Stomach (tissue), 9 donors: ENCODE data around the gene KIF21B. TPM values are rescaled to one million over a fixed set of nuclear protein-coding genes. Genes with fewer than 3 reads are reported as not detected.

ENCODE experiments used
- DNase-seq, 2 donors: peaks; one replicate each; pipeline versions ENCODE4 v3.0.0 to v3.0.0-alpha.2; 2013 to 2019
- H3K27ac ChIP-seq, 5 donors: fragments of 200-600 bp in 4 of 5; sonication (generic) in 4 of 5; one replicate each; pipeline ENCODE4 v1.5.1; 2013 to 2019; ENCODE audit warnings: mild to moderate bottlenecking in 1 of 5, moderate library complexity in 1 of 5
- H3K27me3 ChIP-seq, 3 donors: fragments of 200-600 bp; sonication (generic); one replicate each; pipeline ENCODE4 v1.5.1; 2017 to 2019; ENCODE audit warnings: mixed run types in 1 of 3
- H3K36me3 ChIP-seq, 4 donors: fragments of 200-600 bp; sonication (generic); 1 replicate in 3 of 4; 2 replicates in 1 of 4; pipeline ENCODE4 v1.5.1; 2016 to 2019
- H3K4me1 ChIP-seq, 4 donors: fragments of 200-600 bp; sonication (generic); one replicate each; pipeline ENCODE4 v1.5.1; 2016 to 2019
- H3K4me3 ChIP-seq, 4 donors: fragments of 200-600 bp; sonication (generic) in 3 of 4; one replicate each; pipeline ENCODE4 v1.5.1; 2016 to 2019; ENCODE audit warnings: mild to moderate bottlenecking in 1 of 4
- H3K9me3 ChIP-seq, 4 donors: fragments of 200-600 bp; sonication (generic); one replicate each; pipeline ENCODE4 v1.5.1; 2016 to 2019
- EP300 ChIP-seq: sonication (generic); formaldehyde crosslinking; IDR thresholded peaks from one replicate; pipeline ENCODE4 v1.6.1; 2017; ENCODE audit warnings: antibody characterized with exemption
- POLR2A ChIP-seq, 4 donors: fragments of 450-650 bp; IDR thresholded peaks; one replicate each; pipeline ENCODE4 v1.6.1; 2016; ENCODE audit warnings: antibody characterized with exemption in 4 of 4, control low read depth in 2 of 4, mild to moderate bottlenecking in 1 of 4, moderate library complexity in 1 of 4
- POLR2AphosphoS5 ChIP-seq, 3 donors: sonication (generic); formaldehyde crosslinking; IDR thresholded peaks; one replicate each; pipeline ENCODE4 v1.6.1; 2016; ENCODE audit warnings: antibody characterized with exemption in 3 of 3
- WGBS, 5 donors: extraction: QIAGEN DNeasy Blood & Tissue Kit in 3 of 5; methylation state at CpG; one replicate each; pipeline versions ENCODE4 v1.1.5 to v1.1.7; 2013 to 2018; 5-methylcytosine and 5-hydroxymethylcytosine counted together
- intact Hi-C: fragments of 100-400 bp; cut with DNase I; formaldehyde crosslinking; loops from one replicate; pipeline ENCODE4 v1.15.1; 2023; ENCODE audit warnings: low total_unique reads
- polyA plus RNA-seq, 3 donors: library from polyadenylated mRNA; stranded (reverse); fragments of 200-250 nt; gene quantifications; one replicate each; pipeline ENCODE4 v1.2.3, GENCODE V29; 2013
- total RNA-seq, 5 donors: library from RNA; depleted of rRNA; stranded (reverse); fragments of >200 nt; gene quantifications; one replicate each; pipeline versions ENCODE4 v1.1.0 to v1.2.3, GENCODE V29; 2014 to 2016
- TF ChIP-seq, protein P1 (sequence below), 7 experiments: fragments of 450-650 bp in 4 of 7; fragments of 200-600 bp in 3 of 7; sonication (generic) in 3 of 7; IDR thresholded peaks; one replicate each; pipeline ENCODE4 v1.5.1; 2016 to 2019; ENCODE audit warnings: antibody characterized with exemption in 7 of 7, control low read depth in 2 of 7, mild to moderate bottlenecking in 1 of 7
- donor health status: healthy with polysubstance abuse.
- donor health status: Bipolar disorder and iron deficiency.
- donor health status: healthy.

The KIF21B gene
- total and polyA plus RNA-seq, 8 donors, result 0.30 to 8.8 (median 2.4) TPM

DNA sequence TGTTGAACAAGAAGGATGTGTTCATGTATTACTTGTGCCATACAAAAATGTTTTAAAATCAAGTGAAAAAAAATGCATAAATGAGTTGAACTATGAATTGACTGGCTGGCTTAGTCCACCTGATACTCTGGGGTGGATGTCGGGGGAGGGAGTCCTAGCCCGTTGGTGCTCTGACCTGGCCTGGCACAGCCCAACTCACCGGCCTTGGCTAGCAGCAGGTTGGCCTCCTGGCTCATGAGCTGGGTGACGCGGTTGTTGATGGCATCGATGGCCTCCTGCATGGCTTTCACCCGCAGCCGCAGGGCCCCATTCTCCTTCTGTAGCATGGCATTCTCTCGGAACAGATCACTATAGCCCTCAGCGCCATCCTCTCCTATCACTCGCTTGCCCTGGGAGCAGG, 21.6 kb downstream of the KIF21B start:
- TF ChIP-seq, protein P1, sequence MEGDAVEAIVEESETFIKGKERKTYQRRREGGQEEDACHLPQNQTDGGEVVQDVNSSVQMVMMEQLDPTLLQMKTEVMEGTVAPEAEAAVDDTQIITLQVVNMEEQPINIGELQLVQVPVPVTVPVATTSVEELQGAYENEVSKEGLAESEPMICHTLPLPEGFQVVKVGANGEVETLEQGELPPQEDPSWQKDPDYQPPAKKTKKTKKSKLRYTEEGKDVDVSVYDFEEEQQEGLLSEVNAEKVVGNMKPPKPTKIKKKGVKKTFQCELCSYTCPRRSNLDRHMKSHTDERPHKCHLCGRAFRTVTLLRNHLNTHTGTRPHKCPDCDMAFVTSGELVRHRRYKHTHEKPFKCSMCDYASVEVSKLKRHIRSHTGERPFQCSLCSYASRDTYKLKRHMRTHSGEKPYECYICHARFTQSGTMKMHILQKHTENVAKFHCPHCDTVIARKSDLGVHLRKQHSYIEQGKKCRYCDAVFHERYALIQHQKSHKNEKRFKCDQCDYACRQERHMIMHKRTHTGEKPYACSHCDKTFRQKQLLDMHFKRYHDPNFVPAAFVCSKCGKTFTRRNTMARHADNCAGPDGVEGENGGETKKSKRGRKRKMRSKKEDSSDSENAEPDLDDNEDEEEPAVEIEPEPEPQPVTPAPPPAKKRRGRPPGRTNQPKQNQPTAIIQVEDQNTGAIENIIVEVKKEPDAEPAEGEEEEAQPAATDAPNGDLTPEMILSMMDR (IDR thresholded peaks at IDR 0.05), result no peak
- TF ChIP-seq EP300 (no peak), POLR2A (IDR thresholded peaks at IDR 0.05) (no peak), POLR2AphosphoS5 (IDR thresholded peaks at IDR 0.05) (no peak)
- 74 to 84% (median 83%) methylated on average over 11 of the region's 11 CpGs for WGBS, 5 donors
- Histone ChIP-seq H3K36me3 (peaks cover 0 to 61% (median 44%) of the 10 kb centered on the region in 4 donors), H3K27me3 (no peaks in the 10 kb centered on the region), H3K9me3 (no peaks in the 10 kb centered on the region), H3K4me1 (no peaks in the 10 kb centered on the region), H3K27ac (no peak overlapping the region), H3K4me3 (no peak overlapping the region)
- intact Hi-C loops, result no loop called here
- no peak for DNase-seq

DNA sequence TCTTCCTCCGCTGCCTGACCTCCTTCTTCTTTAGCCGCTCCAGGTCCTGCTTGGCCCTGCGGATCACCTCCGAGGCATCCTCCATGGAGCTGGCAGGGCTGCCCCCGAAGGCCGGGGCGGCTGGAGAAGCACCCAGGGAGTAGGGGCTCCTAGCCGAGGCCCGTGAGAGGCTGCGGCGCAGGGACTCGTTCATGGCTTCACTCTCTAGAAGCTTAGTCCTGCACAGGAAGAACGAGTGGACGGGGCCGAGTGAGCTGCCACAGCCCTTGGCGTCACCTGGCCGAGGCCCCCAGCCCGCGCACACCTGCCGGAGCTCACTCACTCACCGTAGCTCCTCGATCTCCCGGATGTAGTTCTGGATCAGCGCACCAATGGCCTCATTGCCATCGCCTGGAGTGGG, 23.1 kb downstream of the KIF21B start:
- Histone ChIP-seq H3K4me1 (no peaks in the 10 kb centered on the region), H3K27ac (no peak overlapping the region), H3K4me3 (no peak overlapping the region), H3K9me3 (no peaks in the 10 kb centered on the region), H3K36me3 (peaks cover 0 to 68% (median 49%) of the 10 kb centered on the region in 4 donors), H3K27me3 (no peaks in the 10 kb centered on the region)
- 96 to 98% (median 97%) methylated on average over 23 to 25 of the region's 25 CpGs for WGBS, 5 donors
- TF ChIP-seq POLR2A (IDR thresholded peaks at IDR 0.05), result no peak
- TF ChIP-seq, protein P1 (IDR thresholded peaks at IDR 0.05), result no peak
- TF ChIP-seq POLR2AphosphoS5 (IDR thresholded peaks at IDR 0.05), result no peak
- TF ChIP-seq EP300, result no peak
- intact Hi-C loops, result no loop called here
- no peak for DNase-seq

DNA sequence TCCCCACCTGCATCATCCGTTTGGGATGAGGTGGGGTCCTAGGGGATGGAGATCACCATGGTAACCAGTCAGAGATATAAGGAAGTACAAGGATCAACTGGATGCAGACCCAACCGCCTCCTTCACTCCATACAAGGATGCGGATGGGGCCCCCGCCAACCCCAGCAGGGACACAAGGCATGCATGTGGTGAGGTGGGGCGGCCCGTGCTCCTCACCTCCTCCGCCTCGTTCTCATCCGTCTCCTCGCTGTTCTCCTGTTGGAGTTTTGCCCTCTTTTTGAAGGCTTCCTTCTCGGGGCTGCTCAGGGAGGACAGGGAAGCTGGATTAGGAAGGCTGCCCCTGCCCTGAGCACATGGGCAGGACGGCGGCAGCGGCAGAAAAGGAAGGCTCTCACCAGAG, 23.8 kb downstream of the KIF21B start:
- Histone ChIP-seq H3K4me1 (no peaks in the 10 kb centered on the region), H3K27ac (no peak overlapping the region), H3K9me3 (no peaks in the 10 kb centered on the region), H3K4me3 (no peak overlapping the region), H3K27me3 (no peaks in the 10 kb centered on the region), H3K36me3 (peaks cover 0 to 68% (median 44%) of the 10 kb centered on the region in 4 donors)
- no peak for DNase-seq
- 85 to 95% (median 94%) methylated on average over 14 of the region's 14 CpGs for WGBS, 5 donors
- TF ChIP-seq POLR2AphosphoS5 (IDR thresholded peaks at IDR 0.05), result no peak
- TF ChIP-seq, protein P1 (IDR thresholded peaks at IDR 0.05), result no peak
- TF ChIP-seq POLR2A (IDR thresholded peaks at IDR 0.05), result no peak
- TF ChIP-seq EP300, result no peak
- intact Hi-C loops, result no loop called here

DNA sequence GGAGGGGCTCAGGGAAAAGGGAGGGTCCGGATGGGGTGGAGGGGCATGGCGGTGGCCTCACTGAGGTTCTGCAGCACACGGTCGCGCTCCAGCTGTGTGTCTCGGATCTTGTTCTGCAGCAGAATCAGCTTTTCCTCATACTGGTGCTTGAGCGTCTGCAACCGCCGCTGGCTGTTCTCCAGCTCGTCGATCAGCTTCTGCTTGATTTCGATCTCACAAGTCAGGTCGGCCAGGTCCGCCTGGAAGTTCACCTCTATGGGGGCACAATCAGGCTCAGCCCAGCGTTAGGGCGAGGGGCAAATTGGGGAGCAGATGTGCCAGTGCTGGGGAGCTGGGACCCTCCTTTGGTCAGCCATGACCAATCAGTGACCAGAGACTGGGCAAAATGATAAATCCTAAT, 25.2 kb downstream of the KIF21B start:
- intact Hi-C loops, result no loop called here
- no peak for TF ChIP-seq EP300
- no peak for TF ChIP-seq POLR2A (IDR thresholded peaks at IDR 0.05)
- no peak for TF ChIP-seq POLR2AphosphoS5 (IDR thresholded peaks at IDR 0.05)
- TF ChIP-seq, protein P1 (IDR thresholded peaks at IDR 0.05), result no peak
- Histone ChIP-seq H3K4me3 (no peak overlapping the region), H3K36me3 (peaks cover 0 to 65% (median 34%) of the 10 kb centered on the region in 4 donors), H3K27ac (no peak overlapping the region), H3K9me3 (no peaks in the 10 kb centered on the region), H3K27me3 (no peaks in the 10 kb centered on the region), H3K4me1 (no peaks in the 10 kb centered on the region)
- DNase-seq, result no peak
- WGBS, 5 donors, result 91 to 95% (median 93%) methylated on average over 15 to 16 of the region's 16 CpGs
